H1 (cell line): ENCODE data around the gene KHDC4. TPM values are rescaled to one million over a fixed set of nuclear protein-coding genes. Genes with fewer than 3 reads are reported as not detected.

Experiments used
- CTCF ChIA-PET: fragments of 300-600 bp; sonication (Branson Sonifier 250); formaldehyde crosslinking; loops from one replicate; lab custom pipeline; 2021; ENCODE audit not compliant: partially characterized antibody; lab: Charles Lee
- POLR2A ChIA-PET: fragments of 300-600 bp; sonication (Branson Sonifier 250); formaldehyde crosslinking; loops from one replicate; lab custom pipeline; 2021; ENCODE audit warnings: inconsistent platforms; ENCODE audit not compliant: partially characterized antibody; lab: Charles Lee
- DNase-seq, 2 experiments: peaks; one replicate each; pipeline versions ENCODE4 v3.0.0 to v3.0.0-alpha.2; 2010 to 2022; ENCODE audit warnings: low spot score in 2 of 2, low read depth in 1 of 2, mixed read lengths in 1 of 2
- FAIRE-seq: peaks from 2 replicates; lab custom pipeline; 2011; peaks lifted over from hg19 to GRCh38; lab: Jason Lieb, UNC
- H2AFZ ChIP-seq: 2 replicates; pipeline ENCODE4 v1.8.1; 2012; ENCODE audit warnings: low read length, inconsistent platforms
- H2AK5ac ChIP-seq: 2 replicates; pipeline ENCODE4 v1.6.1; 2013; ENCODE audit warnings: low read depth, low read length
- H2BK120ac ChIP-seq: replicated peaks from 2 replicates; pipeline ENCODE3; 2013; ENCODE audit warnings: low read depth, low read length, inconsistent platforms
- H2BK12ac ChIP-seq: 2 replicates; pipeline ENCODE4 v1.6.1; 2013; ENCODE audit warnings: low read depth, low read length
- H2BK15ac ChIP-seq: 2 replicates; pipeline ENCODE4 v1.6.1; 2013; ENCODE audit warnings: low read length
- H2BK20ac ChIP-seq: 2 replicates; pipeline ENCODE4 v1.6.1; 2013; ENCODE audit warnings: low read length
- H2BK5ac ChIP-seq: 2 replicates; pipeline ENCODE4 v1.6.1; 2013; ENCODE audit warnings: low read depth, low read length
- H3K14ac ChIP-seq: 2 replicates; pipeline ENCODE4 v1.6.1; 2013; ENCODE audit warnings: inconsistent platforms; ENCODE audit not compliant: insufficient read length
- H3K18ac ChIP-seq: 2 replicates; pipeline ENCODE4 v1.6.1; 2013; ENCODE audit warnings: low read length; ENCODE audit errors: extremely low read depth
- H3K23ac ChIP-seq: 2 replicates; pipeline ENCODE4 v1.6.1; 2013; ENCODE audit warnings: inconsistent platforms; ENCODE audit not compliant: insufficient read length
- H3K23me2 ChIP-seq: 2 replicates; pipeline ENCODE4 v1.6.1; 2013; ENCODE audit warnings: low read depth, low read length
- H3K27ac ChIP-seq: 2 replicates; pipeline ENCODE4 v1.6.1; 2011; ENCODE audit warnings: low read depth, low read length, inconsistent platforms
- H3K27me3 ChIP-seq, 4 experiments: replicated peaks in 1 of 4; 1 replicate in 1 of 4; 2 replicates in 3 of 4; pipeline versions ENCODE4 v1.6.1 to v1.8.1; 2011 to 2013; ENCODE audit warnings: low read length in 3 of 4, mild to moderate bottlenecking in 3 of 4, inconsistent platforms in 2 of 4, mixed read lengths in 2 of 4, moderate library complexity in 1 of 4; ENCODE audit not compliant: control insufficient read depth in 3 of 4, insufficient read depth in 3 of 4; ENCODE audit errors: extremely low read depth in 1 of 4
- H3K36me3 ChIP-seq, 4 experiments: 2 replicates each; pipeline versions ENCODE4 v1.6.1 to v1.8.1; 2011 to 2013; ENCODE audit warnings: mild to moderate bottlenecking in 4 of 4, low read length in 3 of 4, moderate library complexity in 2 of 4, control low read depth in 1 of 4, inconsistent platforms in 1 of 4; ENCODE audit not compliant: insufficient read depth in 4 of 4, control insufficient read depth in 2 of 4
- H3K4ac ChIP-seq: replicated peaks from 2 replicates; pipeline ENCODE3; 2013; ENCODE audit warnings: low read length, low read depth, mixed read lengths, inconsistent platforms; ENCODE audit not compliant: insufficient read length
- H3K4me1 ChIP-seq, 4 experiments: replicated peaks in 1 of 4; 1 replicate in 1 of 4; 2 replicates in 3 of 4; pipeline versions ENCODE4 v1.6.1 to v1.8.1; 2011 to 2013; ENCODE audit warnings: low read length in 3 of 4, inconsistent platforms in 2 of 4, mixed read lengths in 1 of 4; ENCODE audit not compliant: insufficient read depth in 4 of 4, control insufficient read depth in 3 of 4
- H3K4me2 ChIP-seq, 2 experiments: 2 replicates each; pipeline versions ENCODE4 v1.6.1 to v1.8.1; 2011 to 2013; ENCODE audit warnings: low read depth in 2 of 2, low read length in 2 of 2, control low read depth in 1 of 2, inconsistent platforms in 1 of 2, mild to moderate bottlenecking in 1 of 2; ENCODE audit not compliant: insufficient read depth in 1 of 2
- H3K4me3 ChIP-seq, 4 experiments: fragments of 200-600, 300-600 bp in 1 of 4; sonication (generic), shearing (Covaris generic), sonication (Bioruptor Twin) in 1 of 4; 2 replicates each; pipeline versions ENCODE4 v1.5.1 to v1.8.1; 2011 to 2016; ENCODE audit warnings: low read length in 4 of 4, low read depth in 3 of 4, control low read depth in 2 of 4, inconsistent platforms in 2 of 4, mild to moderate bottlenecking in 2 of 4, mixed read lengths in 1 of 4, moderate library complexity in 1 of 4; ENCODE audit not compliant: insufficient read depth in 2 of 4; ENCODE audit errors: extremely low read depth in 1 of 4
- H3K56ac ChIP-seq: replicated peaks from 2 replicates; pipeline ENCODE3; 2013; ENCODE audit warnings: low read depth, mild to moderate bottlenecking, mixed read lengths, low read length, inconsistent platforms; ENCODE audit not compliant: insufficient read length
- H3K79me1 ChIP-seq: 2 replicates; pipeline ENCODE4 v1.6.1; 2013; ENCODE audit warnings: low read depth, low read length, control low read depth
- H3K79me2 ChIP-seq, 2 experiments: 2 replicates each; pipeline versions ENCODE4 v1.6.1 to v1.8.1; 2012 to 2013; ENCODE audit warnings: low read length in 2 of 2, mild to moderate bottlenecking in 2 of 2, inconsistent platforms in 1 of 2; ENCODE audit not compliant: insufficient read depth in 2 of 2, control insufficient read depth in 1 of 2
- H3K9ac ChIP-seq, 4 experiments: replicated peaks in 1 of 4; 1 replicate in 1 of 4; 2 replicates in 3 of 4; pipeline versions ENCODE4 v1.6.1 to v1.8.1; 2011 to 2013; ENCODE audit warnings: low read depth in 3 of 4, low read length in 3 of 4, control low read depth in 2 of 4, mild to moderate bottlenecking in 2 of 4, moderate library complexity in 2 of 4, inconsistent platforms in 1 of 4; ENCODE audit errors: extremely low read depth in 1 of 4
- H3K9me3 ChIP-seq, 2 experiments: 2 replicates each; pipeline versions ENCODE4 v1.6.1 to v1.8.1; 2012 to 2013; ENCODE audit warnings: mild to moderate bottlenecking in 2 of 2, moderate library complexity in 2 of 2, control low read depth in 1 of 2, inconsistent platforms in 1 of 2, low read depth in 1 of 2, low read length in 1 of 2, mixed read lengths in 1 of 2; ENCODE audit not compliant: insufficient read depth in 2 of 2
- H4K20me1 ChIP-seq, 2 experiments: replicated peaks in 1 of 2; 2 replicates each; pipeline versions ENCODE3 to v1.8.1; 2011 to 2013; ENCODE audit warnings: inconsistent platforms in 2 of 2, low read length in 2 of 2, mild to moderate bottlenecking in 1 of 2; ENCODE audit not compliant: insufficient read depth in 2 of 2, control insufficient read depth in 1 of 2
- H4K5ac ChIP-seq: 2 replicates; pipeline ENCODE4 v1.6.1; 2013; ENCODE audit warnings: low read length, low read depth, mixed read lengths, inconsistent platforms; ENCODE audit not compliant: insufficient read length
- H4K8ac ChIP-seq: 2 replicates; pipeline ENCODE4 v1.8.0; 2013; ENCODE audit warnings: mild to moderate bottlenecking, moderate library complexity, low read length, inconsistent platforms; ENCODE audit not compliant: insufficient read depth; ENCODE audit errors: extremely low read depth
- H4K91ac ChIP-seq: replicated peaks from 2 replicates; pipeline ENCODE3; 2013; ENCODE audit warnings: low read length, mixed read lengths, inconsistent platforms; ENCODE audit not compliant: insufficient read length
- BCL11A ChIP-seq, 2 experiments: IDR thresholded peaks; one replicate each; pipeline ENCODE4 v1.6.1; 2011; ENCODE audit warnings: low read depth in 2 of 2, low read length in 2 of 2, mild to moderate bottlenecking in 2 of 2
- CBX5 ChIP-seq: fragments of 300-800, 300-1000 bp; sonication (generic); IDR thresholded peaks from 2 replicates; pipeline ENCODE4 v1.7.1; 2016; ENCODE audit warnings: antibody characterized with exemption, low read length, low read depth
- CTBP2 ChIP-seq: IDR thresholded peaks from 2 replicates; pipeline ENCODE4 v1.7.0; 2011; ENCODE audit warnings: borderline replicate concordance, mild to moderate bottlenecking, moderate library complexity, mixed read lengths, low read length; ENCODE audit not compliant: insufficient read depth, insufficient read length
- HDAC2 ChIP-seq, 2 experiments: fragments of 300-600 bp in 1 of 2; sonication (generic) in 1 of 2; IDR thresholded peaks; 2 replicates each; pipeline ENCODE4 v1.6.1; 2011 to 2012; ENCODE audit warnings: low read depth in 2 of 2, low read length in 2 of 2, mild to moderate bottlenecking in 2 of 2, moderate library complexity in 2 of 2, borderline replicate concordance in 1 of 2, inconsistent platforms in 1 of 2
- RFX5 ChIP-seq: IDR thresholded peaks from 2 replicates; pipeline ENCODE4 v1.6.1; 2011; ENCODE audit warnings: low read depth, low read length, improper control_type of control experiment, borderline replicate concordance
- RNF2 ChIP-seq: fragments of 200-900, 300-1000 bp; sonication (generic); IDR thresholded peaks from 2 replicates; pipeline ENCODE4 v1.7.1; 2016; ENCODE audit warnings: borderline replicate concordance, low read depth, mild to moderate bottlenecking, antibody characterized with exemption, low read length; ENCODE audit not compliant: poor library complexity, severe bottlenecking; ENCODE audit errors: missing control alignments
- RXRA ChIP-seq: IDR thresholded peaks from 2 replicates; pipeline ENCODE4 v1.6.1; 2011; ENCODE audit warnings: low read depth, mild to moderate bottlenecking, low read length, moderate library complexity; ENCODE audit not compliant: insufficient read depth
- SUZ12 ChIP-seq: fragments of 200-600 bp; sonication (generic); IDR thresholded peaks from 2 replicates; pipeline ENCODE4 v1.6.1; 2012; ENCODE audit warnings: mild to moderate bottlenecking, inconsistent platforms, low read length, moderate library complexity, mixed read lengths
- TAF7 ChIP-seq: optimal IDR thresholded peaks from 2 replicates; pipeline ENCODE3; 2011; ENCODE audit warnings: low read depth, mild to moderate bottlenecking, inconsistent platforms, low read length, moderate library complexity, borderline replicate concordance
- TCF12 ChIP-seq: IDR thresholded peaks from 2 replicates; pipeline ENCODE4 v1.6.1; 2011; ENCODE audit warnings: low read depth, mild to moderate bottlenecking, low read length
- WGBS, 2 experiments: shearing (Covaris generic) in 1 of 2; methylation state at CpG; one replicate each; pipeline versions ENCODE4 v1.1.6 to v1.1.7; 2013 to 2015; ENCODE audit warnings: low lambda C conversion rate in 2 of 2, mixed read lengths in 2 of 2, inconsistent platforms in 1 of 2, low coverage in 1 of 2, missing lambda C conversion rate in 1 of 2; ENCODE audit not compliant: insufficient replicate concordance in 2 of 2, insufficient coverage in 1 of 2, insufficient read length in 1 of 2; ENCODE audit errors: extremely low coverage in 1 of 2, missing lambda C conversion rate in 1 of 2; 5-methylcytosine and 5-hydroxymethylcytosine counted together
- polyA plus RNA-seq, 7 experiments: library from polyadenylated mRNA; depleted of rRNA in 3 of 7; stranded (reverse) in 5 of 7; unstranded in 2 of 7; fragments of >200 nt in 5 of 7; fragments of 200-250 nt in 2 of 7; gene quantifications; 1 replicate in 5 of 7; 2 replicates in 1 of 7; 4 replicates in 1 of 7; pipeline versions ENCODE4 v1.2.1 to v1.2.3, GENCODE V29; 2011 to 2013; ENCODE audit warnings: missing spikeins in 2 of 7, mixed read lengths in 2 of 7
- total RNA-seq: library from RNA; stranded (reverse); fragmentation: NEBNext Ultra II Directional; extraction: Animal tissue kit (Norgen Biotek cat#: 25700); gene quantifications from 2 replicates; pipeline ENCODE4 v1.2.1, GENCODE V29; 2021

The KHDC4 gene
- total and polyA plus RNA-seq, 2 of the 8 experiments (the other 6 are each of a cell fraction or from before 2014, with no cell fraction given) = 56.6 to 81.1 TPM

DNA sequence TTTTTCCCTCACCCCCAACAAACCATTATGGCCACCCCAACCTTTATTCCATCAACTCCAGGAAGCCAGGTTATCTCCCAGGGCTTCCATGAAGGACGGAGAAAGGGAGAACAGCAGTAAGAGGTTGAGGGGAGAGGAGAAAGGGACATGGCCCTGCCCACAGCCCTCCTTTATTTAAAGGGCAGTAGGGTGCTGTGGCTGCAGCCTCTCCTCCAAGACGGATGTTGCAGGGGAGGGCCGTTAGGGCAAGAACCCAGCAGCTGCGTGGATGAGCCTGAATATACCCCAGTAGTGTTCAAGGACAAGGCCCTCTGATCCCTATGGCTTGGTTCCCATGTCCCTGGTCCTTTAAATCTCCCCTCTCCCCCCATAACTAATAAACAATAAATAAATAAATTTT, 13.1 kb upstream of the KHDC4 start:
- Histone ChIP-seq H3K4me2 (no peak overlapping the region), H2AK5ac (no peak overlapping the region), H3K79me1 (no peaks in the 10 kb centered on the region), H2BK15ac (no peak overlapping the region), H2AFZ (no peak overlapping the region), H2BK120ac (no peak overlapping the region), H3K79me2 (no peaks in the 10 kb centered on the region), H3K27ac (no peak overlapping the region), H3K23me2 (no peaks in the 10 kb centered on the region), H3K27me3 (no peaks in the 10 kb centered on the region), H2BK20ac (no peak overlapping the region), H4K5ac (no peak overlapping the region), H3K4me1 (peaks cover 0 to 8% (median 4%) of the 10 kb centered on the region in 4 experiments; a peak in 4 of 7 replicates), H3K56ac (no peak overlapping the region), H3K23ac (no peak overlapping the region), H3K9me3 (no peaks in the 10 kb centered on the region), H4K8ac (no peak overlapping the region), H3K4me3 (no peak overlapping the region), H2BK5ac (no peak overlapping the region), H3K14ac (no peak overlapping the region), H3K18ac (no peak overlapping the region), H4K91ac (no peak overlapping the region), H3K4ac (no peak overlapping the region), H3K36me3 (peaks cover 24 to 58% (median 38%) of the 10 kb centered on the region in 4 experiments), H2BK12ac (no peak overlapping the region), H3K9ac (no peak overlapping the region), H4K20me1 (peaks cover 0 to 3% of the 10 kb centered on the region in 2 experiments)
- no peak for TF ChIP-seq TAF7
- TF ChIP-seq CTBP2 = no peak
- no peak for TF ChIP-seq SUZ12
- TF ChIP-seq RXRA = no peak
- no peak for TF ChIP-seq RFX5
- no peak for TF ChIP-seq TCF12
- TF ChIP-seq RNF2 = no peak
- no peak for TF ChIP-seq BCL11A (IDR thresholded peaks at IDR 0.05; ENCODE audit: low read depth in 2 of 2, low read length in 2 of 2)
- no peak for TF ChIP-seq CBX5
- TF ChIP-seq HDAC2 (IDR thresholded peaks at IDR 0.05; ENCODE audit: borderline replicate concordance in 1 of 2, low read depth in 2 of 2, low read length in 2 of 2) = no peak
- DNase-seq (no peak), FAIRE-seq (no peak)
- ChIA-PET CTCF (interaction anchor here (0.8 to 3.0 kb wide), 6 partner anchors 9 to 119 kb away, joined by 4 to 17 read pairs (median 8); partner anchors contain the start of gene ARHGEF2), POLR2A (interaction anchor here (0.6 to 1.7 kb wide), 5 partner anchors 11 to 222 kb away, joined by 3 to 4 read pairs (median 3); partner anchors contain the start of gene ARHGEF2)
- WGBS, 2 experiments = 98% methylated on average over 4 of the region's 4 CpGs; no CpG with 5 or more reads in 1 of the 2 experiments
